Neuron (in vitro differentiated cells): ENCODE data around the gene ADAMTS17.

ENCODE experiments used
- H2AFZ ChIP-seq: one replicate; pipeline ENCODE4 v1.6.1; 2013; ENCODE audit warnings: low read depth, mild to moderate bottlenecking, inconsistent platforms, low read length, moderate library complexity
- H3K27me3 ChIP-seq: one replicate; pipeline ENCODE4 v1.6.1; 2013; ENCODE audit warnings: low read length; ENCODE audit not compliant: insufficient read depth
- H3K36me3 ChIP-seq: one replicate; pipeline ENCODE4 v1.6.1; 2013; ENCODE audit warnings: low read length; ENCODE audit not compliant: insufficient read depth
- H3K4me1 ChIP-seq: one replicate; pipeline ENCODE4 v1.6.1; 2013; ENCODE audit warnings: low read length; ENCODE audit not compliant: insufficient read depth
- H3K4me3 ChIP-seq: 2 replicates; pipeline ENCODE4 v1.5.1; 2013; ENCODE audit warnings: mild to moderate bottlenecking, low read length, moderate library complexity
- H3K9me3 ChIP-seq: one replicate; pipeline ENCODE4 v1.6.1; 2013; ENCODE audit warnings: low read length

ADAMTS17 gene

GRCh38 chr15:99994849-99995248, 346.9 kb downstream of the ADAMTS17 start:
- no peaks in the 10 kb centered on the region for H3K27me3 ChIP-seq
- H3K9me3 ChIP-seq = no peaks in the 10 kb centered on the region
- H3K36me3 ChIP-seq = no peaks in the 10 kb centered on the region
- no peak overlapping the region for H3K4me3 ChIP-seq
- H2AFZ ChIP-seq = no peak overlapping the region
- no peaks in the 10 kb centered on the region for H3K4me1 ChIP-seq

- Histone ChIP-seq H3K36me3 (no peaks in the 10 kb centered on the region), H2AFZ (no peak overlapping the region), H3K9me3 (no peaks in the 10 kb centered on the region), H3K4me1 (no peaks in the 10 kb centered on the region), H3K27me3 (no peaks in the 10 kb centered on the region), H3K4me3 (no peak overlapping the region)
Measured at GRCh38 chr15:99993681-99994131, 348.1 kb downstream of the ADAMTS17 start.

- no peaks in the 10 kb centered on the region for H3K27me3 ChIP-seq
- H3K9me3 ChIP-seq = no peaks in the 10 kb centered on the region
- H3K4me3 ChIP-seq = no peak overlapping the region
- no peaks in the 10 kb centered on the region for H3K4me1 ChIP-seq
- no peaks in the 10 kb centered on the region for H3K36me3 ChIP-seq
- H2AFZ ChIP-seq = no peak overlapping the region
Measured at GRCh38 chr15:99993262-99993661, 348.5 kb downstream of the ADAMTS17 start.

GRCh38 chr15:99992611-99993231, 349.1 kb downstream of the ADAMTS17 start:
- no peaks in the 10 kb centered on the region for H3K9me3 ChIP-seq
- H2AFZ ChIP-seq = no peak overlapping the region
- H3K4me1 ChIP-seq = no peaks in the 10 kb centered on the region
- no peak overlapping the region for H3K4me3 ChIP-seq
- no peaks in the 10 kb centered on the region for H3K36me3 ChIP-seq
- no peaks in the 10 kb centered on the region for H3K27me3 ChIP-seq

- Histone ChIP-seq H3K36me3 (no peaks in the 10 kb centered on the region), H3K27me3 (no peaks in the 10 kb centered on the region), H3K4me1 (no peaks in the 10 kb centered on the region), H2AFZ (no peak overlapping the region), H3K9me3 (no peaks in the 10 kb centered on the region), H3K4me3 (no peak overlapping the region)
Measured at GRCh38 chr15:99989095-99989494, 352.7 kb downstream of the ADAMTS17 start.

GRCh38 chr15:99987701-99988100, 354.1 kb downstream of the ADAMTS17 start:
- no peak overlapping the region for H2AFZ ChIP-seq
- H3K4me3 ChIP-seq = no peak overlapping the region
- no peaks in the 10 kb centered on the region for H3K36me3 ChIP-seq
- no peaks in the 10 kb centered on the region for H3K9me3 ChIP-seq
- peaks cover 9% of the 10 kb centered on the region for H3K27me3 ChIP-seq
- H3K4me1 ChIP-seq = peaks cover 6% of the 10 kb centered on the region

- H3K27me3 ChIP-seq = peaks cover 12% of the 10 kb centered on the region
- H3K4me3 ChIP-seq = no peak overlapping the region
- no peak overlapping the region for H2AFZ ChIP-seq
- H3K9me3 ChIP-seq = no peaks in the 10 kb centered on the region
- H3K4me1 ChIP-seq = peaks cover 6% of the 10 kb centered on the region
- no peaks in the 10 kb centered on the region for H3K36me3 ChIP-seq
Measured at GRCh38 chr15:99987119-99987506, 354.7 kb downstream of the ADAMTS17 start.

- Histone ChIP-seq H3K27me3 (peaks cover 12% of the 10 kb centered on the region), H3K4me1 (peaks cover 6% of the 10 kb centered on the region), H2AFZ (no peak overlapping the region), H3K9me3 (no peaks in the 10 kb centered on the region), H3K4me3 (no peak overlapping the region), H3K36me3 (no peaks in the 10 kb centered on the region)
Measured at GRCh38 chr15:99986297-99987118, 355.3 kb downstream of the ADAMTS17 start.

- H2AFZ ChIP-seq = no peak overlapping the region
- H3K27me3 ChIP-seq = peaks cover 12% of the 10 kb centered on the region
- H3K4me1 ChIP-seq = peaks cover 6% of the 10 kb centered on the region
- no peaks in the 10 kb centered on the region for H3K9me3 ChIP-seq
- no peak overlapping the region for H3K4me3 ChIP-seq
- H3K36me3 ChIP-seq = no peaks in the 10 kb centered on the region
Measured at GRCh38 chr15:99985878-99986277, 355.9 kb downstream of the ADAMTS17 start.

GRCh38 chr15:99984491-99985243, 357.1 kb downstream of the ADAMTS17 start:
- H3K36me3 ChIP-seq = no peaks in the 10 kb centered on the region
- H3K27me3 ChIP-seq = peaks cover 12% of the 10 kb centered on the region
- H3K4me1 ChIP-seq = peaks cover 6% of the 10 kb centered on the region
- no peaks in the 10 kb centered on the region for H3K9me3 ChIP-seq
- H3K4me3 ChIP-seq = no peak overlapping the region
- no peak overlapping the region for H2AFZ ChIP-seq

GRCh38 chr15:99983886-99984286, 357.9 kb downstream of the ADAMTS17 start:
- H3K9me3 ChIP-seq = no peaks in the 10 kb centered on the region
- H3K36me3 ChIP-seq = no peaks in the 10 kb centered on the region
- H3K4me1 ChIP-seq = peaks cover 6% of the 10 kb centered on the region
- H2AFZ ChIP-seq = no peak overlapping the region
- H3K4me3 ChIP-seq = no peak overlapping the region
- peaks cover 12% of the 10 kb centered on the region for H3K27me3 ChIP-seq

GRCh38 chr15:99983171-99983885, 358.4 kb downstream of the ADAMTS17 start:
- H3K27me3 ChIP-seq = peaks cover 12% of the 10 kb centered on the region
- no peak overlapping the region for H2AFZ ChIP-seq
- H3K36me3 ChIP-seq = no peaks in the 10 kb centered on the region
- no peaks in the 10 kb centered on the region for H3K9me3 ChIP-seq
- no peak overlapping the region for H3K4me3 ChIP-seq
- peaks cover 6% of the 10 kb centered on the region for H3K4me1 ChIP-seq
